Neural cell (in vitro differentiated cells): Measurements from ENCODE around the gene PTPRN2.

Experiments used
- EP300 ChIP-seq: fragments of 450-650 bp; conservative IDR thresholded peaks from 2 replicates; pipeline ENCODE4 v1.6.1; 2014; ENCODE audit warnings: antibody characterized with exemption, mild to moderate bottlenecking, moderate library complexity; ENCODE audit not compliant: poor library complexity, severe bottlenecking
- EZH2 ChIP-seq: fragments of 200-600, 300-800 bp; shearing (Covaris generic), sonication (generic); IDR thresholded peaks from 2 replicates; pipeline ENCODE4 v1.6.1; 2014; ENCODE audit warnings: antibody characterized with exemption, low read length, borderline replicate concordance, mild to moderate bottlenecking; ENCODE audit not compliant: insufficient read depth, poor library complexity, severe bottlenecking
- POLR2AphosphoS5 ChIP-seq: IDR thresholded peaks from 2 replicates; pipeline ENCODE4 v1.6.1; 2012
- RAD21 ChIP-seq: fragments of 450-650 bp; conservative IDR thresholded peaks from 2 replicates; pipeline ENCODE4 v1.6.1; 2014; ENCODE audit warnings: antibody characterized with exemption, mild to moderate bottlenecking, moderate library complexity
- SMC3 ChIP-seq: fragments of 450-650 bp; conservative IDR thresholded peaks from 2 replicates; pipeline ENCODE4 v1.6.1; 2014; ENCODE audit warnings: antibody characterized with exemption, mild to moderate bottlenecking, moderate library complexity; ENCODE audit not compliant: poor library complexity
- TAF1 ChIP-seq: IDR thresholded peaks from 2 replicates; pipeline ENCODE4 v1.6.1; 2012; ENCODE audit warnings: low read depth
- TF ChIP-seq, protein P1 (sequence below): fragments of 450-650 bp; IDR thresholded peaks from 2 replicates; pipeline ENCODE4 v1.5.1; 2014; ENCODE audit warnings: antibody characterized with exemption, mild to moderate bottlenecking, moderate library complexity; ENCODE audit not compliant: poor library complexity, severe bottlenecking
- TF ChIP-seq, protein P2 (sequence below): IDR thresholded peaks from 2 replicates; pipeline ENCODE4 v1.6.1; 2012; ENCODE audit warnings: borderline replicate concordance

DNA sequence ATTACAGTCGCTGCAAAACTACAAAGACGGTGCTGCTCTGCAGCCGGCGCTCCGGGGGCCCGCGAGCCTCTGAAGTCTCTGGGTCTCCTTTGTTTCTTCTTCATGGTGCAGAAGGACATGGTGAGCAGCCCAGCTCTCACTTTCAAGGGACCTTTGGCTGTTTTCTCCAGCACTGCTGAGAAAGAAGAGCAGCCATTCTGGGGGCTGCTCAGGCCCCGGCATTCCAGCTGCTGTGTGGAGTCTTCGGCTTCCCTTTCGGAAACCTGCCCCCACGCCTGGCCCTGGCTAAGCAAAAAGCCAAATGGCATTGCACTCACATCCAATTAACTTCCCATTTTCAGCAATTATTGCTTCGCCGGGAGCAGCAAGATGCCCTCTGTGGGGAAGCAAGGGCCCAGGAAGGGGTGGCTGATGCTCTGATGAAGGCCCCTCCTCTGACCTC, 555.7 kb downstream of the PTPRN2 start:
- TF ChIP-seq, protein P1, sequence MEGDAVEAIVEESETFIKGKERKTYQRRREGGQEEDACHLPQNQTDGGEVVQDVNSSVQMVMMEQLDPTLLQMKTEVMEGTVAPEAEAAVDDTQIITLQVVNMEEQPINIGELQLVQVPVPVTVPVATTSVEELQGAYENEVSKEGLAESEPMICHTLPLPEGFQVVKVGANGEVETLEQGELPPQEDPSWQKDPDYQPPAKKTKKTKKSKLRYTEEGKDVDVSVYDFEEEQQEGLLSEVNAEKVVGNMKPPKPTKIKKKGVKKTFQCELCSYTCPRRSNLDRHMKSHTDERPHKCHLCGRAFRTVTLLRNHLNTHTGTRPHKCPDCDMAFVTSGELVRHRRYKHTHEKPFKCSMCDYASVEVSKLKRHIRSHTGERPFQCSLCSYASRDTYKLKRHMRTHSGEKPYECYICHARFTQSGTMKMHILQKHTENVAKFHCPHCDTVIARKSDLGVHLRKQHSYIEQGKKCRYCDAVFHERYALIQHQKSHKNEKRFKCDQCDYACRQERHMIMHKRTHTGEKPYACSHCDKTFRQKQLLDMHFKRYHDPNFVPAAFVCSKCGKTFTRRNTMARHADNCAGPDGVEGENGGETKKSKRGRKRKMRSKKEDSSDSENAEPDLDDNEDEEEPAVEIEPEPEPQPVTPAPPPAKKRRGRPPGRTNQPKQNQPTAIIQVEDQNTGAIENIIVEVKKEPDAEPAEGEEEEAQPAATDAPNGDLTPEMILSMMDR: no peak
- TF ChIP-seq RAD21 (no peak), SMC3 (no peak), POLR2AphosphoS5 (no peak), EZH2 (no peak), TAF1 (no peak), EP300 (no peak)
- TF ChIP-seq, protein P2, sequence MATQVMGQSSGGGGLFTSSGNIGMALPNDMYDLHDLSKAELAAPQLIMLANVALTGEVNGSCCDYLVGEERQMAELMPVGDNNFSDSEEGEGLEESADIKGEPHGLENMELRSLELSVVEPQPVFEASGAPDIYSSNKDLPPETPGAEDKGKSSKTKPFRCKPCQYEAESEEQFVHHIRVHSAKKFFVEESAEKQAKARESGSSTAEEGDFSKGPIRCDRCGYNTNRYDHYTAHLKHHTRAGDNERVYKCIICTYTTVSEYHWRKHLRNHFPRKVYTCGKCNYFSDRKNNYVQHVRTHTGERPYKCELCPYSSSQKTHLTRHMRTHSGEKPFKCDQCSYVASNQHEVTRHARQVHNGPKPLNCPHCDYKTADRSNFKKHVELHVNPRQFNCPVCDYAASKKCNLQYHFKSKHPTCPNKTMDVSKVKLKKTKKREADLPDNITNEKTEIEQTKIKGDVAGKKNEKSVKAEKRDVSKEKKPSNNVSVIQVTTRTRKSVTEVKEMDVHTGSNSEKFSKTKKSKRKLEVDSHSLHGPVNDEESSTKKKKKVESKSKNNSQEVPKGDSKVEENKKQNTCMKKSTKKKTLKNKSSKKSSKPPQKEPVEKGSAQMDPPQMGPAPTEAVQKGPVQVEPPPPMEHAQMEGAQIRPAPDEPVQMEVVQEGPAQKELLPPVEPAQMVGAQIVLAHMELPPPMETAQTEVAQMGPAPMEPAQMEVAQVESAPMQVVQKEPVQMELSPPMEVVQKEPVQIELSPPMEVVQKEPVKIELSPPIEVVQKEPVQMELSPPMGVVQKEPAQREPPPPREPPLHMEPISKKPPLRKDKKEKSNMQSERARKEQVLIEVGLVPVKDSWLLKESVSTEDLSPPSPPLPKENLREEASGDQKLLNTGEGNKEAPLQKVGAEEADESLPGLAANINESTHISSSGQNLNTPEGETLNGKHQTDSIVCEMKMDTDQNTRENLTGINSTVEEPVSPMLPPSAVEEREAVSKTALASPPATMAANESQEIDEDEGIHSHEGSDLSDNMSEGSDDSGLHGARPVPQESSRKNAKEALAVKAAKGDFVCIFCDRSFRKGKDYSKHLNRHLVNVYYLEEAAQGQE: no peak
